K562 (cell line): ENCODE measurements around the gene KIAA0825. TPM values are rescaled to one million over a fixed set of nuclear protein-coding genes. Genes with fewer than 3 reads are reported as not detected.

Source experiments
- ATAC-seq: fragments of 200-7000 bp; cut with Tn5 transposase; 3 replicates; pipeline ENCODE4 v1.9.1; 2020; ENCODE audit warnings: moderate library complexity
- BruUV-seq: library from RNA; stranded (reverse); fragments of 400-500 nt; replicated peaks from 2 replicates; lab custom pipeline; 2021; lab: Mats Ljungman, UMichigan
- CTCF ChIA-PET: fragments of 300-600 bp; formaldehyde crosslinking; extraction: SDS; loops from one replicate; lab custom pipeline; 2021; ENCODE audit warnings: low intra/inter-chr PET ratio; lab: Yijun Ruan, JAX
- POLR2A ChIA-PET: fragments of 300-600, 350-650 bp; sonication (Branson Sonifier 250); formaldehyde crosslinking; extraction: SDS; loops from one replicate; lab custom pipeline; 2021; ENCODE audit warnings: antibody characterized with exemption, inconsistent platforms; lab: Yijun Ruan, JAX
- DNase-seq, 4 experiments: peaks; one replicate each; pipeline versions ENCODE4 v3.0.0 to v3.0.0-alpha.2; 2011 to 2018; ENCODE audit warnings: low spot score in 3 of 4, mixed read lengths in 3 of 4; ENCODE audit errors: extremely low read depth in 1 of 4
- FAIRE-seq: peaks from 2 replicates; lab custom pipeline; 2011; peaks lifted over from hg19 to GRCh38; lab: Jason Lieb, UNC
- H2AFZ ChIP-seq: 2 replicates; pipeline ENCODE4 v1.6.0; 2011; ENCODE audit warnings: low read depth, low read length, control low read depth, inconsistent platforms
- H3K27ac ChIP-seq: fragments of 200-600 bp; 3 replicates; pipeline ENCODE4 v1.8.0; 2011; ENCODE audit warnings: low read depth, mild to moderate bottlenecking, control low read depth, inconsistent platforms, low read length, moderate library complexity, mixed read lengths; ENCODE audit errors: extremely low read depth
- H3K27me3 ChIP-seq, 2 experiments: fragments of 300-600 bp in 1 of 2; 2 replicates in 1 of 2; 3 replicates in 1 of 2; pipeline versions ENCODE4 v1.6.0 to v1.8.0; 2011; ENCODE audit warnings: inconsistent platforms in 2 of 2, low read length in 2 of 2, mild to moderate bottlenecking in 1 of 2, mixed read lengths in 1 of 2, moderate library complexity in 1 of 2; ENCODE audit not compliant: control insufficient read depth in 2 of 2, insufficient read depth in 2 of 2
- H3K36me3 ChIP-seq: fragments of 300-600 bp; 3 replicates; pipeline ENCODE4 v1.8.0; 2011; ENCODE audit warnings: mild to moderate bottlenecking, low read length, inconsistent platforms; ENCODE audit not compliant: control insufficient read depth, insufficient read depth
- H3K4me1 ChIP-seq, 2 experiments: fragments of 200-600 bp in 1 of 2; replicated peaks in 1 of 2; 2 replicates in 1 of 2; 3 replicates in 1 of 2; pipeline versions ENCODE4 v1.5.1 to v1.8.0; 2011; ENCODE audit warnings: inconsistent platforms in 2 of 2, low read length in 2 of 2, mild to moderate bottlenecking in 1 of 2, mixed read lengths in 1 of 2, moderate library complexity in 1 of 2; ENCODE audit not compliant: control insufficient read depth in 2 of 2, insufficient read depth in 2 of 2
- H3K4me2 ChIP-seq: 2 replicates; pipeline ENCODE4 v1.6.1; 2011; ENCODE audit warnings: low read length, control low read depth, inconsistent platforms, mixed read lengths; ENCODE audit not compliant: insufficient read depth
- H3K4me3 ChIP-seq: fragments of 200-600 bp; sonication (generic), shearing (Covaris generic); 2 replicates; pipeline ENCODE4 v1.5.1; 2016; ENCODE audit warnings: control low read depth, inconsistent platforms
- H3K79me2 ChIP-seq: fragments of 200-600 bp; 3 replicates; pipeline ENCODE4 v1.8.0; 2011; ENCODE audit warnings: low read length, inconsistent platforms; ENCODE audit not compliant: control insufficient read depth, insufficient read depth
- H3K9ac ChIP-seq, 2 experiments: 2 replicates each; pipeline versions ENCODE4 v1.6.0 to v1.6.1; 2011; ENCODE audit warnings: low read depth in 2 of 2, low read length in 2 of 2, control low read depth in 1 of 2, inconsistent platforms in 1 of 2, mild to moderate bottlenecking in 1 of 2, mixed read lengths in 1 of 2; ENCODE audit not compliant: insufficient read depth in 1 of 2
- H3K9me1 ChIP-seq: one replicate; pipeline ENCODE4 v1.6.0; 2011; ENCODE audit warnings: inconsistent platforms, mild to moderate bottlenecking, low read length, moderate library complexity; ENCODE audit not compliant: control insufficient read depth, insufficient read depth
- H3K9me3 ChIP-seq: replicated peaks from 2 replicates; pipeline ENCODE4 v1.5.1; 2011; ENCODE audit warnings: low read depth, low read length, inconsistent platforms; ENCODE audit not compliant: control insufficient read depth, insufficient read depth
- H4K20me1 ChIP-seq: replicated peaks from 2 replicates; pipeline ENCODE4 v1.6.1; 2011; ENCODE audit warnings: low read length, inconsistent platforms, mixed read lengths; ENCODE audit not compliant: control insufficient read depth, insufficient read depth
- ARID2 ChIP-seq: fragments of 450-650 bp; IDR thresholded peaks from 2 replicates; pipeline ENCODE4 v1.6.1; 2017; ENCODE audit warnings: antibody characterized with exemption, mild to moderate bottlenecking
- ATF2 ChIP-seq: sonication (generic); formaldehyde crosslinking; IDR thresholded peaks from 2 replicates; pipeline ENCODE4 v1.8.1; 2022; ENCODE audit warnings: missing genetic modification reagents
- BCL6 ChIP-seq: fragments of 250-450 bp; sonication (Bioruptor Pico); IDR thresholded peaks from 2 replicates; pipeline ENCODE4 v1.4.0; 2020
- HINFP ChIP-seq: fragments of 450-650 bp; conservative IDR thresholded peaks from 2 replicates; pipeline ENCODE4 v1.6.1; 2016; ENCODE audit warnings: missing genetic modification characterization, low read depth, mild to moderate bottlenecking, control low read depth, missing compliant biosample characterization
- ILK ChIP-seq: fragments of 450-650 bp; IDR thresholded peaks from 2 replicates; pipeline ENCODE4 v1.6.1; 2016; ENCODE audit warnings: missing genetic modification characterization, low read depth, mild to moderate bottlenecking, missing compliant biosample characterization, moderate library complexity, borderline replicate concordance
- KLF16 ChIP-seq: IDR thresholded peaks from 2 replicates; pipeline ENCODE4 v1.6.1; 2016; ENCODE audit warnings: antibody characterized with exemption
- MECOM ChIP-seq: fragments of 250-450 bp; sonication (Bioruptor Pico); IDR thresholded peaks from 2 replicates; pipeline ENCODE4 v1.8.0; 2022; ENCODE audit warnings: inconsistent platforms
- NCOA2 ChIP-seq, 2 experiments: fragments of 450-650 bp; IDR thresholded peaks; 2 replicates each; pipeline ENCODE4 v1.6.1; 2018; ENCODE audit warnings: mild to moderate bottlenecking in 2 of 2, moderate library complexity in 1 of 2; ENCODE audit not compliant: partially characterized antibody in 2 of 2
- NFE2L1 ChIP-seq: fragments of 450-650 bp; IDR thresholded peaks from 2 replicates; pipeline ENCODE4 v1.6.1; 2016; ENCODE audit warnings: missing genetic modification characterization, low read depth, mild to moderate bottlenecking, missing compliant biosample characterization, moderate library complexity, borderline replicate concordance
- RAD21 ChIP-seq, 2 experiments: fragments of 250-450 bp in 1 of 2; fragments of 450-650 bp in 1 of 2; sonication (Bioruptor Pico) in 1 of 2; formaldehyde crosslinking in 1 of 2; IDR thresholded peaks in 1 of 2; conservative IDR thresholded peaks in 1 of 2; 2 replicates each; pipeline versions ENCODE4 v1.4.0 to v1.8.0; 2020 to 2022; ENCODE audit warnings: mild to moderate bottlenecking in 2 of 2, moderate library complexity in 1 of 2
- RNF2 ChIP-seq: sonication (generic); IDR thresholded peaks from 2 replicates; pipeline ENCODE4 v1.6.1; 2016
- SRSF9 ChIP-seq: fragments of 200-400 bp; formaldehyde crosslinking; IDR thresholded peaks from 2 replicates; pipeline ENCODE4 v1.6.1; 2017; ENCODE audit warnings: low read depth, low read length, borderline replicate concordance
- ZNF280A ChIP-seq: fragments of 450-650 bp; IDR thresholded peaks from 2 replicates; pipeline ENCODE4 v1.6.1; 2018; ENCODE audit warnings: mild to moderate bottlenecking, low read depth; ENCODE audit not compliant: partially characterized antibody
- ZNF347 ChIP-seq: fragments of 450-650 bp; formaldehyde crosslinking; IDR thresholded peaks from 2 replicates; pipeline ENCODE4 v1.4.0; 2020; ENCODE audit warnings: low read depth, mild to moderate bottlenecking, moderate library complexity
- ZNF561 ChIP-seq: fragments of 450-650 bp; formaldehyde crosslinking; conservative IDR thresholded peaks from 2 replicates; pipeline ENCODE4 v1.4.0; 2020; ENCODE audit warnings: mild to moderate bottlenecking, moderate library complexity
- WGBS: fragments of 100-300 bp; shearing (Covaris generic); methylation state at CpG from one replicate; pipeline ENCODE4 v1.1.6; 2016; ENCODE audit warnings: low coverage, mixed read lengths; ENCODE audit not compliant: insufficient coverage; ENCODE audit errors: missing lambda C conversion rate; 5-methylcytosine and 5-hydroxymethylcytosine counted together
- in situ Hi-C: fragments of 300-500 bp; cut with MboI; formaldehyde crosslinking; loops from 4 replicates; pipeline ENCODE4 v1.15.0; 2018; ENCODE audit warnings: inconsistent platforms, mixed read lengths
- intact Hi-C: fragments of 100-400 bp; cut with micrococcal nuclease; formaldehyde crosslinking; loops from 2 replicates; pipeline ENCODE4 v1.14.2; 2022
- polyA plus RNA-seq, 8 experiments: library from polyadenylated mRNA; depleted of rRNA in 4 of 8; stranded (reverse) in 5 of 8; unstranded in 3 of 8; fragments of >200 nt; fragmentation: Nextera tagmentation in 2 of 8; fragmentation: Illumina TruSeq in 1 of 8; extraction: Ambion mirVana in 2 of 8; extraction: Trizol in 1 of 8; gene quantifications; 2 replicates each; pipeline versions ENCODE4 v1.2.1 to v1.2.3, GENCODE V29; 2011 to 2014; ENCODE audit warnings: inconsistent platforms in 1 of 8, missing spikeins in 1 of 8
- total RNA-seq, 7 experiments: library from RNA; depleted of rRNA in 6 of 7; stranded (reverse); fragments of >200 nt in 6 of 7; fragmentation: Illumina TruSeq in 2 of 7; extraction: Trizol in 2 of 7; gene quantifications; 2 replicates each; pipeline versions ENCODE4 v1.2.1 to v1.2.3, GENCODE V29; 2011 to 2021; ENCODE audit warnings: low replicate concordance in 1 of 7
- TF ChIP-seq, protein P1 (sequence below): fragments of 450-650 bp; IDR thresholded peaks from 2 replicates; pipeline ENCODE4 v1.6.1; 2014; ENCODE audit warnings: low read depth, mild to moderate bottlenecking, moderate library complexity, borderline replicate concordance

The KIAA0825 gene
- total and polyA plus RNA-seq, 9 of the 15 experiments (the other 6 are each of a cell fraction or from before 2014, with no cell fraction given) = 0.05 to 0.36 (median 0.16) TPM; not detected in 1

DNA sequence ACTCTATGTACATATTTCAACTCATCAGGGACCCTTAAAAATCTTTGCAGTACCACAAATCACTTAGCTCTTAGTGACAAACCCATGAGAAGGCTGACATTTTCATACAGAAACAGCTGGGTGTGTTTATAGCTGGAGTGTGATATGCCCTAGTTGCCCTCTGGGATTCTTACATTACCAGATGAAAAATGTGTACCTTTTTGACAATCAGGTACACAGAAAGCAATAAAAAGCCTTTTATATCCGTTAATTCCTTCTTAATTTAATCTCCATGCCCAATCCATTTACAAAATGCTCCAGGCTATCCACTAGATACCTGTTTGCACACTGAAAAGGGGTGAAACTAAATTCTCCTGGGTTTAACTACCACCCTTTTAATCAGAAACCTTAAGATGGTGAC lies 222.9 kb downstream of the KIAA0825 start (continued):
- TF ChIP-seq ZNF561 (CRISPR knock-in tag) (no peak), ARID2 (no peak)

GRCh38 chr5:94391996-94392395 lies 226.4 kb downstream of the KIAA0825 start:
- H3K4me2 ChIP-seq = no peak overlapping the region
- POLR2A ChIA-PET = no interaction called here
- FAIRE-seq (no peak), DNase-seq (no peak), ATAC-seq (no peak)
- H3K4me3 ChIP-seq = no peak overlapping the region
- H3K79me2 ChIP-seq = no peaks in the 10 kb centered on the region
- intact Hi-C loops (no loop called here), in situ Hi-C loops (no loop called here)
- no TSS peak for BruUV-seq
- H3K9ac ChIP-seq = no peak overlapping the region
- H3K27ac ChIP-seq = no peak overlapping the region
- H3K27me3 ChIP-seq = no peaks in the 10 kb centered on the region
- no peaks in the 10 kb centered on the region for H3K9me3 ChIP-seq
- H3K9me1 ChIP-seq = no peaks in the 10 kb centered on the region
- 10% methylated on average over 1 of the region's 1 CpG for WGBS
- no peaks in the 10 kb centered on the region for H3K4me1 ChIP-seq
- no peak overlapping the region for H2AFZ ChIP-seq
- H4K20me1 ChIP-seq = no peaks in the 10 kb centered on the region
- CTCF ChIA-PET = no interaction called here
- H3K36me3 ChIP-seq = no peaks in the 10 kb centered on the region
- TF ChIP-seq BCL6 (CRISPR knock-in tag) (no peak), RAD21 (CRISPR knock-in tag; conservative IDR thresholded peaks at IDR 0.05 in 1 of 2, IDR thresholded peaks at IDR 0.05 in 1 of 2) (no peak), NFE2L1 (tag) (no peak), ZNF347 (CRISPR knock-in tag) (no peak), ZNF280A (no peak), HINFP (tag) (no peak), KLF16 (no peak), NCOA2 (IDR thresholded peaks at IDR 0.05; ENCODE audit: partially characterized antibody in 2 of 2) (no peak), ATF2 (CRISPR knock-in tag) (no peak), RNF2 (no peak), SRSF9 (no peak), MECOM (no peak), ZNF561 (CRISPR knock-in tag) (no peak), ILK (tag) (no peak)
- TF ChIP-seq, protein P1, sequence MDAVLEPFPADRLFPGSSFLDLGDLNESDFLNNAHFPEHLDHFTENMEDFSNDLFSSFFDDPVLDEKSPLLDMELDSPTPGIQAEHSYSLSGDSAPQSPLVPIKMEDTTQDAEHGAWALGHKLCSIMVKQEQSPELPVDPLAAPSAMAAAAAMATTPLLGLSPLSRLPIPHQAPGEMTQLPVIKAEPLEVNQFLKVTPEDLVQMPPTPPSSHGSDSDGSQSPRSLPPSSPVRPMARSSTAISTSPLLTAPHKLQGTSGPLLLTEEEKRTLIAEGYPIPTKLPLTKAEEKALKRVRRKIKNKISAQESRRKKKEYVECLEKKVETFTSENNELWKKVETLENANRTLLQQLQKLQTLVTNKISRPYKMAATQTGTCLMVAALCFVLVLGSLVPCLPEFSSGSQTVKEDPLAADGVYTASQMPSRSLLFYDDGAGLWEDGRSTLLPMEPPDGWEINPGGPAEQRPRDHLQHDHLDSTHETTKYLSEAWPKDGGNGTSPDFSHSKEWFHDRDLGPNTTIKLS = no peak
